HEK293 (cell line): ENCODE data around the gene ABCG1.

Source experiments
- GLI2 ChIP-seq: fragments of 450-650 bp; formaldehyde crosslinking; IDR thresholded peaks from 2 replicates; pipeline ENCODE4; 2017; ENCODE audit warnings: missing biosample characterization, missing genetic modification characterization, low read depth, borderline replicate concordance
- HOXD13 ChIP-seq: sonication (generic); formaldehyde crosslinking; IDR thresholded peaks from 2 replicates; pipeline ENCODE4 v1.8.0; 2022; ENCODE audit warnings: missing genetic modification reagents, borderline replicate concordance
- KLF8 ChIP-seq: fragments of 450-650 bp; formaldehyde crosslinking; IDR thresholded peaks from 2 replicates; pipeline ENCODE4 v1.5.1; 2016; ENCODE audit warnings: missing biosample characterization, missing genetic modification characterization
- PRDM1 ChIP-seq: fragments of 450-650 bp; formaldehyde crosslinking; IDR thresholded peaks from 2 replicates; pipeline ENCODE4; 2016; ENCODE audit warnings: missing biosample characterization, missing genetic modification characterization
- PRDM2 ChIP-seq: fragments of 450-650 bp; formaldehyde crosslinking; IDR thresholded peaks from 2 replicates; pipeline ENCODE4 v1.5.1; 2016; ENCODE audit warnings: missing biosample characterization, missing genetic modification characterization, borderline replicate concordance
- RBAK ChIP-seq: fragments of 450-650 bp; formaldehyde crosslinking; IDR thresholded peaks from 2 replicates; pipeline ENCODE4 v1.5.1; 2016; ENCODE audit warnings: missing biosample characterization, missing genetic modification characterization
- SALL2 ChIP-seq: fragments of 450-650 bp; formaldehyde crosslinking; IDR thresholded peaks from 2 replicates; pipeline ENCODE4 v1.5.0; 2017; ENCODE audit warnings: missing biosample characterization, mild to moderate bottlenecking, missing genetic modification characterization, borderline replicate concordance
- TRIM28 ChIP-seq: IDR thresholded peaks from 2 replicates; pipeline ENCODE4 v1.6.1; 2011; ENCODE audit warnings: low read length, control low read depth, borderline replicate concordance
- ZBTB10 ChIP-seq: fragments of 450-650 bp; formaldehyde crosslinking; IDR thresholded peaks from 2 replicates; pipeline ENCODE4 v1.5.1; 2016; ENCODE audit warnings: missing biosample characterization, missing genetic modification characterization
- ZBTB8A ChIP-seq: fragments of 450-650 bp; formaldehyde crosslinking; IDR thresholded peaks from 2 replicates; pipeline ENCODE4 v1.5.1; 2016; ENCODE audit warnings: missing biosample characterization, missing genetic modification characterization
- ZNF174 ChIP-seq: fragments of 450-650 bp; formaldehyde crosslinking; IDR thresholded peaks from 2 replicates; pipeline ENCODE4 v1.5.0; 2017; ENCODE audit warnings: missing biosample characterization, mild to moderate bottlenecking, missing genetic modification characterization
- ZNF266 ChIP-seq: fragments of 450-650 bp; formaldehyde crosslinking; IDR thresholded peaks from 2 replicates; pipeline ENCODE4 v1.5.1; 2016; ENCODE audit warnings: missing biosample characterization, missing genetic modification characterization, low read depth
- ZNF302 ChIP-seq: fragments of 450-650 bp; formaldehyde crosslinking; IDR thresholded peaks from 2 replicates; pipeline ENCODE4 v1.5.1; 2016; ENCODE audit warnings: missing biosample characterization, missing genetic modification characterization, low read depth
- ZNF350 ChIP-seq: fragments of 450-650 bp; formaldehyde crosslinking; IDR thresholded peaks from 2 replicates; pipeline ENCODE4 v1.5.0; 2017; ENCODE audit warnings: missing biosample characterization, mild to moderate bottlenecking, missing genetic modification characterization
- ZNF354C ChIP-seq: fragments of 450-650 bp; formaldehyde crosslinking; IDR thresholded peaks from 2 replicates; pipeline ENCODE4 v1.5.1; 2016; ENCODE audit warnings: missing biosample characterization, missing genetic modification characterization, low read depth, borderline replicate concordance
- ZNF362 ChIP-seq: fragments of 450-650 bp; formaldehyde crosslinking; IDR thresholded peaks from 2 replicates; pipeline ENCODE4 v1.5.1; 2016; ENCODE audit warnings: missing biosample characterization, missing genetic modification characterization
- ZNF394 ChIP-seq: fragments of 450-650 bp; formaldehyde crosslinking; IDR thresholded peaks from 2 replicates; pipeline ENCODE4 v1.5.1; 2016; ENCODE audit warnings: missing biosample characterization, missing genetic modification characterization, mild to moderate bottlenecking, moderate library complexity, borderline replicate concordance
- ZNF398 ChIP-seq: fragments of 450-650 bp; formaldehyde crosslinking; IDR thresholded peaks from 2 replicates; pipeline ENCODE4 v1.5.1; 2017; ENCODE audit warnings: missing biosample characterization, missing genetic modification characterization
- ZNF433 ChIP-seq: fragments of 450-650 bp; formaldehyde crosslinking; IDR thresholded peaks from 2 replicates; pipeline ENCODE4 v1.5.1; 2016; ENCODE audit warnings: missing biosample characterization, missing genetic modification characterization, low read depth
- ZNF555 ChIP-seq: fragments of 450-650 bp; formaldehyde crosslinking; conservative IDR thresholded peaks from 2 replicates; pipeline ENCODE4 v1.5.1; 2017; ENCODE audit warnings: missing biosample characterization, mild to moderate bottlenecking, missing genetic modification characterization, inconsistent platforms
- ZNF560 ChIP-seq: fragments of 450-650 bp; formaldehyde crosslinking; IDR thresholded peaks from 2 replicates; pipeline ENCODE4 v1.5.1; 2017; ENCODE audit warnings: missing biosample characterization, missing genetic modification characterization, borderline replicate concordance
- ZNF639 ChIP-seq: fragments of 450-650 bp; formaldehyde crosslinking; IDR thresholded peaks from 2 replicates; pipeline ENCODE4 v1.5.1; 2016; ENCODE audit warnings: missing biosample characterization, missing genetic modification characterization
- ZNF645 ChIP-seq: fragments of 450-650 bp; formaldehyde crosslinking; IDR thresholded peaks from 2 replicates; pipeline ENCODE4; 2016; ENCODE audit warnings: missing biosample characterization, missing genetic modification characterization
- ZNF660 ChIP-seq: fragments of 450-650 bp; IDR thresholded peaks from 2 replicates; pipeline ENCODE4 v1.5.1; 2018; ENCODE audit warnings: missing biosample characterization, mild to moderate bottlenecking, missing genetic modification characterization
- ZNF747 ChIP-seq: fragments of 450-650 bp; formaldehyde crosslinking; IDR thresholded peaks from 2 replicates; pipeline ENCODE4 v1.5.1; 2016; ENCODE audit warnings: missing biosample characterization, missing genetic modification characterization

ABCG1 gene

GRCh38 chr21:42219606-42220137, 732 bp downstream of the ABCG1 start (continued):
- TF ChIP-seq ZNF302 (tag by site-specific recombination) (no peak), ZNF398 (tag by site-specific recombination) (no peak), ZNF266 (tag by site-specific recombination) (no peak), ZNF639 (tag by site-specific recombination) (no peak), ZNF433 (tag by site-specific recombination) (no peak), ZNF362 (tag by site-specific recombination) (no peak), ZNF747 (tag by site-specific recombination) (no peak), PRDM1 (tag by site-specific recombination) (peak; percentile 51), ZBTB10 (tag by site-specific recombination) (0 out of 2 replicates have a peak, but pooled peaks have one; percentile 22), ZNF350 (tag by site-specific recombination) (no peak), RBAK (tag by site-specific recombination) (no peak), HOXD13 (CRISPR knock-in tag) (no peak), ZNF174 (tag by site-specific recombination) (no peak), ZNF555 (no peak), KLF8 (tag by site-specific recombination) (0 out of 2 replicates have a peak, but pooled peaks have one; percentile 45), SALL2 (tag by site-specific recombination) (no peak), ZNF354C (tag by site-specific recombination) (no peak), PRDM2 (tag by site-specific recombination) (no peak), ZNF645 (tag by site-specific recombination) (no peak), ZNF394 (tag by site-specific recombination) (no peak), ZNF660 (no peak), GLI2 (tag by site-specific recombination) (no peak), ZBTB8A (tag by site-specific recombination) (no peak), ZNF560 (tag by site-specific recombination) (no peak), TRIM28 (no peak)
